Liver (tissue), 9 donors: ENCODE data around the gene DIABLO. TPM values are rescaled to one million over a fixed set of nuclear protein-coding genes. Genes with fewer than 3 reads are reported as not detected.

Experiments
- DNase-seq: peaks from one replicate; pipeline ENCODE4 v3.0.0-alpha.2; 2017; ENCODE audit warnings: low spot score
- H3K27ac ChIP-seq, 2 donors: one replicate each; pipeline ENCODE4 v1.7.0; 2013; ENCODE audit warnings: inconsistent platforms in 2 of 2, low read length in 2 of 2, control low read depth in 1 of 2, low read depth in 1 of 2, mild to moderate bottlenecking in 1 of 2
- H3K27me3 ChIP-seq, 4 donors: one replicate each; pipeline versions ENCODE4 v1.6.1 to v1.7.0; 2013; ENCODE audit warnings: low read length in 3 of 4, inconsistent platforms in 1 of 4, mild to moderate bottlenecking in 1 of 4, moderate library complexity in 1 of 4; ENCODE audit not compliant: control insufficient read depth in 4 of 4, insufficient read depth in 4 of 4
- H3K36me3 ChIP-seq, 4 donors: one replicate each; pipeline versions ENCODE4 v1.6.1 to v1.7.0; 2013; ENCODE audit warnings: low read length in 3 of 4, mild to moderate bottlenecking in 3 of 4, low read depth in 1 of 4, moderate library complexity in 1 of 4; ENCODE audit not compliant: control insufficient read depth in 4 of 4, insufficient read depth in 3 of 4
- H3K4me1 ChIP-seq, 4 donors: one replicate each; pipeline versions ENCODE4 v1.6.1 to v1.7.0; 2013; ENCODE audit warnings: low read length in 3 of 4, mild to moderate bottlenecking in 3 of 4, moderate library complexity in 1 of 4; ENCODE audit not compliant: control insufficient read depth in 4 of 4, insufficient read depth in 4 of 4
- H3K4me3 ChIP-seq, 3 donors: one replicate each; pipeline versions ENCODE4 v1.6.1 to v1.7.0; 2013; ENCODE audit warnings: low read length in 3 of 3, control low read depth in 1 of 3, low read depth in 1 of 3, mild to moderate bottlenecking in 1 of 3
- H3K9ac ChIP-seq, 2 donors: one replicate each; pipeline ENCODE4 v1.7.0; 2013; ENCODE audit warnings: low read length in 2 of 2, mild to moderate bottlenecking in 2 of 2, moderate library complexity in 2 of 2, control low read depth in 1 of 2, low read depth in 1 of 2
- H3K9me3 ChIP-seq, 4 donors: one replicate each; pipeline versions ENCODE4 v1.6.1 to v1.7.0; 2013; ENCODE audit warnings: low read length in 3 of 4; ENCODE audit not compliant: control insufficient read depth in 4 of 4
- ATF3 ChIP-seq: IDR thresholded peaks from 2 replicates; pipeline ENCODE4 v1.6.1; 2016; ENCODE audit warnings: antibody characterized with exemption
- CTCF ChIP-seq: fragments of 150-350 bp; IDR thresholded peaks from 2 replicates; pipeline ENCODE4 v1.5.1; 2017; ENCODE audit warnings: improper control_type of control experiment, low read depth, low read length; ENCODE audit not compliant: missing input control
- EGR1 ChIP-seq, 2 donors: IDR thresholded peaks; 2 replicates each; pipeline ENCODE4 v1.6.1; 2016 to 2018; ENCODE audit warnings: antibody characterized with exemption in 2 of 2, low read depth in 2 of 2
- FOXA1 ChIP-seq: IDR thresholded peaks from 2 replicates; pipeline ENCODE4 v1.6.1; 2016; ENCODE audit warnings: antibody characterized with exemption
- FOXA2 ChIP-seq: IDR thresholded peaks from 2 replicates; pipeline ENCODE4 v1.6.1; 2016; ENCODE audit warnings: antibody characterized with exemption
- GABPA ChIP-seq, 2 donors: IDR thresholded peaks in 1 of 2; conservative IDR thresholded peaks in 1 of 2; 2 replicates each; pipeline ENCODE4 v1.6.1; 2016; ENCODE audit warnings: antibody characterized with exemption in 2 of 2, mild to moderate bottlenecking in 1 of 2, moderate library complexity in 1 of 2
- HNF4A ChIP-seq, 2 donors: conservative IDR thresholded peaks; 2 replicates each; pipeline ENCODE4 v1.6.1; 2016; ENCODE audit warnings: antibody characterized with exemption in 2 of 2, mild to moderate bottlenecking in 2 of 2
- HNF4G ChIP-seq: IDR thresholded peaks from 2 replicates; pipeline ENCODE4 v1.6.1; 2016; ENCODE audit warnings: antibody characterized with exemption
- JUND ChIP-seq, 2 donors: IDR thresholded peaks; 2 replicates each; pipeline ENCODE4 v1.6.1; 2016; ENCODE audit warnings: antibody characterized with exemption in 2 of 2
- MAX ChIP-seq: IDR thresholded peaks from 2 replicates; pipeline ENCODE4 v1.6.1; 2016; ENCODE audit warnings: antibody characterized with exemption
- NR2F2 ChIP-seq: IDR thresholded peaks from 2 replicates; pipeline ENCODE4 v1.6.1; 2016; ENCODE audit warnings: antibody characterized with exemption
- RAD21 ChIP-seq, 2 donors: IDR thresholded peaks; 2 replicates each; pipeline ENCODE4 v1.6.1; 2016; ENCODE audit warnings: antibody characterized with exemption in 2 of 2, mild to moderate bottlenecking in 2 of 2
- REST ChIP-seq: IDR thresholded peaks from 2 replicates; pipeline ENCODE4 v1.6.1; 2016; ENCODE audit warnings: antibody characterized with exemption, mild to moderate bottlenecking
- RXRA ChIP-seq, 2 donors: IDR thresholded peaks; 2 replicates each; pipeline ENCODE4 v1.6.1; 2017 to 2018; ENCODE audit warnings: antibody characterized with exemption in 2 of 2, mild to moderate bottlenecking in 1 of 2
- SP1 ChIP-seq: IDR thresholded peaks from 2 replicates; pipeline ENCODE4 v1.6.1; 2018; ENCODE audit warnings: antibody characterized with exemption, mild to moderate bottlenecking
- TAF1 ChIP-seq: conservative IDR thresholded peaks from 2 replicates; pipeline ENCODE4 v1.6.1; 2016; ENCODE audit warnings: antibody characterized with exemption, mild to moderate bottlenecking
- YY1 ChIP-seq: IDR thresholded peaks from 2 replicates; pipeline ENCODE4 v1.6.1; 2016; ENCODE audit warnings: antibody characterized with exemption, mild to moderate bottlenecking
- ZBTB33 ChIP-seq: IDR thresholded peaks from 2 replicates; pipeline ENCODE4 v1.6.1; 2016; ENCODE audit warnings: antibody characterized with exemption
- WGBS: extraction: QIAGEN DNeasy Blood & Tissue Kit; methylation state at CpG from one replicate; pipeline ENCODE4 v1.1.7; 2013; 5-methylcytosine and 5-hydroxymethylcytosine counted together
- polyA plus RNA-seq, 2 donors: library from polyadenylated mRNA; stranded (reverse) in 1 of 2; unstranded in 1 of 2; fragments of 200-250 nt in 1 of 2; fragments of >200 nt in 1 of 2; fragmentation: Nextera tagmentation in 1 of 2; extraction: Ambion mirVana in 1 of 2; gene quantifications; one replicate each; pipeline versions ENCODE4 v1.2.1 to v1.2.3, GENCODE V29; 2013 to 2015
- total RNA-seq, 2 donors: library from RNA; depleted of rRNA; stranded (reverse); fragments of >200 nt; gene quantifications; one replicate each; pipeline ENCODE4 v1.2.3, GENCODE V29; 2014
- donor health status: healthy.
- donor health status: healthy.
- donor health status: healthy.
- donor health status: healthy.
- donor health status: healthy.

Gene DIABLO
- total and polyA plus RNA-seq, 4 donors, result 20.4 to 34.4 (median 28.5) TPM

GRCh38 chr12:122235741-122236140, 9.9 kb upstream of the DIABLO start:
- 43% methylated on average over 7 of the region's 7 CpGs for WGBS
- TF ChIP-seq EGR1 (IDR thresholded peaks at IDR 0.05; ENCODE audit: low read depth in 2 of 2) (no peak), MAX (peak; percentile 38), HNF4A (conservative IDR thresholded peaks at IDR 0.05) (peak; percentile 89 to 93), YY1 (no peak), SP1 (peak; percentile 81), ZBTB33 (no peak), RXRA (IDR thresholded peaks at IDR 0.05) (peak; percentile 74 to 82), FOXA1 (no peak), GABPA (IDR thresholded peaks at IDR 0.05 in 1 of 2, conservative IDR thresholded peaks at IDR 0.05 in 1 of 2) (peak in 1 of 2 donors; percentile 41), HNF4G (peak; percentile 73), FOXA2 (no peak), JUND (IDR thresholded peaks at IDR 0.05) (peak; percentile 34 to 35), RAD21 (IDR thresholded peaks at IDR 0.05) (peak in 1 of 2 donors; percentile 24), TAF1 (no peak), NR2F2 (no peak), CTCF (no peak), REST (no peak), ATF3 (no peak)
- Histone ChIP-seq H3K27ac (peak overlapping the region; percentile 12 to 58), H3K4me3 (no peak overlapping the region), H3K4me1 (peaks cover 0 to 10% (median 6%) of the 10 kb centered on the region in 4 donors), H3K27me3 (no peaks in the 10 kb centered on the region), H3K9ac (no peak overlapping the region), H3K9me3 (no peaks in the 10 kb centered on the region), H3K36me3 (peaks cover 0 to 23% (median 17%) of the 10 kb centered on the region in 4 donors)
- no peak for DNase-seq
